Activated naive CD8-positive, alpha-beta T cell treated with anti-CD3 and anti-CD28 coated beads, Interleukin-2, amount 50 U/mL, for 16 hours (primary cell): Measurements from ENCODE around the gene FASN.
"Not testable (repeated sequence)": the region's sequence is repeated elsewhere in the genome, so short reads cannot be mapped to it uniquely, and the experiment has no call there.

ENCODE experiments used
- DNase-seq: peaks from one replicate; pipeline ENCODE4 v3.0.0-alpha.2; 2020; ENCODE audit warnings: low read depth, low spot score

FASN gene

GRCh38 chr17:82043507-82043906, 54.5 kb downstream of the FASN start:
- DNase-seq, result no peak

DNA sequence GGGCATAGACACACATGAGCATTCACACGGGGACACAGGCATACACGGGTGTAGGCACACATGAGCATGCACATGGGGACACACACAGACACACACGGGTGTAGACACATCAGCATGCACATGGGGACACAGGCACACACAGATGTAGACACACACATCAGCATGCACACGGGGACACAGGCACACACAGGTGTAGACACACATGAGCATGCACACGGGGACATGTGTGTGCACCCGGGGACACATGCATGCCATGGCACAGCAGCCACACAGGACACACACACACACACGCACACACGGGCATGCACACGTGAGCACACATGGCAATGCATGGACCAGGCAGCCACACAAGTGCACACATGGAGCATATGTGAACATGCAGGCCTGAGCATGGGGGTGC, 55.4 kb downstream of the FASN start:
- no peak for DNase-seq

GRCh38 chr17:82041144-82041814, 56.8 kb downstream of the FASN start:
- no peak for DNase-seq

DNA sequence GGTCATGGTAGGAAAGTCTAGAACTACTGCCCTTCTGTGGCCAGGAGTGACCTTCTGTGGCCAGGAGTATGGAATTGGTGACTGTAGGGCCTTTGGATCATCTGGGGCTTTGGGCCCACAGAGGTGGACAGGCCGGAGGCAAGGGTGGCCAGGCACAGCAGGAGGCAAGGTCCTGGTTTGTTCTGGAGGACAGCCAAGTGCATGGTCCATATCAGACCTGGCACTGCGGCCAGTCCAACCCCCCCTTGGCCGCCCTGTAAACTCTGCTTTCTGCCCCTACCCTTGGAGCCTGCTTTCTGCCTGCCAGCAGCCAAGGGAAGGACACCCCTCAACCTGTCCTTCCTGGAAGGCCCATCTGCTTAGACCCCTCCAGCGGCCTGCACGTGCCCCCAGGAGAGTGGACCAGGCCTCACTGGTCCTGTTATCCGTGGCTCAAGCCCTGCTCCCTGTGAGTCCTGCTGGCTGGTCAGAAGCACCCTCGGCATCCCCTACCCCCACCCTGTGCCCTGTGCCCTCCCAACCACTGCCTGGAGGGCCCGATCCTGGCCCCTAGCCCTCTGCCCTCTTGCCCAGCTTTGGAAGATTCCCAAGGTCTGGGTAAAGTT, 58.2 kb downstream of the FASN start:
- no peak for DNase-seq

- not testable (repeated sequence) for DNase-seq
These were observed 59.1 kb downstream of the FASN start for GRCh38 chr17:82038796-82039409.

DNA sequence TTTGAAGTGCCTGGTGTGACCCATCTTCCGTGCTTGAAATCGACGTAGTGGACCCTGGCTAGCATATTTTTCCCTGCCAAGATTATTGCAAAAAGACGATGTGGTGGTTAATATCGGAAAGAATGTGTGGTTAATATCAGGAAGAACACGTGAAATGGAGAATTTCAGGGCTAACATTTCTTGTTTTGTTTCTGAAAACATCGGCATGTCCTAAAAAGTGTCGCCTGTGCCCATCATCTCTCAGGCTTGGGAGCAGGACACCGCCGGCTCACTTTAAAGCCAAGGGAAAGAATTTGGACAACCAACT, 60.2 kb downstream of the FASN start:
- no peak for DNase-seq

- peak; percentile 90 for DNase-seq
These were observed 60.7 kb downstream of the FASN start, which contains the start of gene DCXR for GRCh38 chr17:82037092-82037888. DCXR (minus strand) TSS chr17:82037697; CDS start chr17:82037682, 15 bp downstream.

GRCh38 chr17:82036634-82037091, 61.4 kb downstream of the FASN start:
- DNase-seq, result no peak

GRCh38 chr17:82035956-82036633, 61.9 kb downstream of the FASN start:
- no peak for DNase-seq

- DNase-seq, result no peak
These were observed 62.5 kb downstream of the FASN start for GRCh38 chr17:82035488-82035887.

DNA sequence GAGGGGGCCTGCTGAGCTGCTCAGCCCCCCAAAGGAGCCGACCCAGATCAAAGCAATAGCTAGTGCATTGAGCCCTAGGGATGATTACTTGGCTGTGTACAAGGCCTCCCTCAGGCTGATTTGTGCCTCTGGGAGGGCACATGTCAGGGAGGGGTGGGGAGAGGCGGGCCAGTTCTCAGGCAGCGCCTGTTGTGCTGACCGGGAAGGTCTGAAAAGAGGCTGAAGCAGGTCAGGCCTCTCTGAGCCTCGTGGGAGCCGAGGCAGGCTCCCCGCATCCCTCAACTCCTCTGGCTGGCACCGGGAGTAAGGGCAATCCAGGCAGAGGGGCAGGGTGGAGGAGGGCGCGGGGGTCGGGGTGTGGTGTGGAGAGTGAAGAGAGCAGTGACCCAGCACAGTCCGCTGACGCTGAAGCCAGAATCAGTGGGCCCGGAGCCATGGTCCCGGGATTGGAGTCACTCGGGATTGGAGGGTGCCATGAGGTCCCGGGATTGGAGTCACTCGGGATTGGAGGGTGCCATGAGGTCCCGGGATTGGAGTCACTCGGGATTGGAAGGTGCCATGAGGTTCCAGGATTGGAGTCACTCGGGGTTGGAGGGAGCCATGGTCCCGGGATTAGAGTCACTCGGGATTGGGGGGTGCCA, 63.5 kb downstream of the FASN start:
- DNase-seq, result no peak

- no peak for DNase-seq
These were observed 64.5 kb downstream of the FASN start for GRCh38 chr17:82033359-82034085.

GRCh38 chr17:82031885-82032627, 66.0 kb downstream of the FASN start:
- DNase-seq, result no peak

GRCh38 chr17:82031303-82031884, 66.6 kb downstream of the FASN start, which contains the start of gene RAC3:
RAC3 (plus strand) TSS chr17:82031678; CDS start chr17:82031762, 84 bp downstream.
- no peak for DNase-seq

- peak; percentile 49 for DNase-seq
These were observed 67.3 kb downstream of the FASN start for GRCh38 chr17:82030470-82031302.

- DNase-seq, result no peak
These were observed 68.0 kb downstream of the FASN start for GRCh38 chr17:82029990-82030469.

GRCh38 chr17:82029391-82029790, 68.6 kb downstream of the FASN start:
- DNase-seq, result no peak

DNA sequence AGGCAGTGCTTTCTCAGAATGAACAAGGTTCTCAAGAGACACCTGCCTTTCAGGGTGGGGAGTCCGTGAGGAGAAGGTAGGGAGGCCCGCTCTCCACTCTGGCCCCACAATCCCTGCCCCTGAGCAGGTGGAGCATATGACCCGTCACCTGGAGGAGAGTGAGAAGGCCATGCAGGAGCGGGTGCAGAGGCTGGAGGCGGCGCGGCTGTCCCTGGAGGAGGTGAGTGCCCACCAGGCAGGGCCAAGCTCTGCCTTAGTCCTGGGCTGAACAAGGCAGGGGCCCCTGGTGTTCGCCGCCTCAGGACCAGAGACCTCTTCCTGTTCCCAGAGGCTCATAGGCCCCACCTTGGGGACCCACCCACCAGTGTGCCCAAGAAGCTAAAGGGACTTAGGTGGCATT, 69.1 kb downstream of the FASN start:
- DNase-seq, result no peak
